Fibroblast of lung (primary cell): ENCODE data around the gene LUC7L3. TPM values are rescaled to one million over a fixed set of nuclear protein-coding genes. Genes with fewer than 3 reads are reported as not detected.

Experiments
- DNase-seq, 2 donors: peaks; one replicate each; pipeline versions ENCODE4 v3.0.0 to v3.0.0-alpha.2; 2010; ENCODE audit warnings: low read depth in 2 of 2
- H2AFZ ChIP-seq: 2 replicates; pipeline ENCODE4 v1.5.1; 2012; ENCODE audit warnings: low read length, control low read depth, inconsistent platforms
- H3K27ac ChIP-seq: 2 replicates; pipeline ENCODE4 v1.5.1; 2011; ENCODE audit warnings: low read length, control low read depth; ENCODE audit not compliant: insufficient read depth
- H3K27me3 ChIP-seq: 2 replicates; pipeline ENCODE4 v1.5.1; 2011; ENCODE audit warnings: mild to moderate bottlenecking, low read length; ENCODE audit not compliant: control insufficient read depth, insufficient read depth
- H3K36me3 ChIP-seq: 2 replicates; pipeline ENCODE4 v1.5.1; 2011; ENCODE audit warnings: low read length; ENCODE audit not compliant: control insufficient read depth, insufficient read depth
- H3K4me1 ChIP-seq: 2 replicates; pipeline ENCODE4 v1.5.1; 2011; ENCODE audit warnings: low read length; ENCODE audit not compliant: control insufficient read depth, insufficient read depth; ENCODE audit errors: extremely low read depth
- H3K4me2 ChIP-seq: 2 replicates; pipeline ENCODE4 v1.5.1; 2011; ENCODE audit warnings: low read length, control low read depth; ENCODE audit not compliant: insufficient read depth; ENCODE audit errors: extremely low read depth
- H3K4me3 ChIP-seq, 4 experiments: fragments of 200-600 bp in 1 of 4; sonication (generic) in 1 of 4; replicated peaks in 1 of 4; 2 replicates each; pipeline ENCODE4 v1.5.1; 2011 to 2016; ENCODE audit warnings: low read length in 4 of 4, low read depth in 3 of 4, mild to moderate bottlenecking in 3 of 4, control low read depth in 2 of 4, inconsistent platforms in 1 of 4, mixed read lengths in 1 of 4; ENCODE audit not compliant: insufficient read depth in 1 of 4; ENCODE audit errors: control extremely low read depth in 1 of 4
- H3K79me2 ChIP-seq: 2 replicates; pipeline ENCODE4 v1.5.1; 2012; ENCODE audit warnings: mild to moderate bottlenecking, low read length, inconsistent platforms; ENCODE audit not compliant: control insufficient read depth, insufficient read depth
- H3K9ac ChIP-seq: 2 replicates; pipeline ENCODE4 v1.5.1; 2011; ENCODE audit warnings: mild to moderate bottlenecking, low read length, control low read depth; ENCODE audit not compliant: insufficient read depth
- H3K9me3 ChIP-seq: 2 replicates; pipeline ENCODE4 v1.5.1; 2012; ENCODE audit warnings: low read depth, low read length; ENCODE audit not compliant: control insufficient read depth, insufficient read depth
- H4K20me1 ChIP-seq: 2 replicates; pipeline ENCODE4 v1.5.1; 2011; ENCODE audit warnings: low read length; ENCODE audit not compliant: control insufficient read depth, insufficient read depth; ENCODE audit errors: extremely low read depth
- CTCF ChIP-seq, 2 donors: IDR thresholded peaks in 1 of 2; conservative IDR thresholded peaks in 1 of 2; 1 replicate in 1 of 2; 2 replicates in 1 of 2; pipeline ENCODE4 v1.5.1; 2011 to 2012; ENCODE audit warnings: low read length in 2 of 2, control low read depth in 1 of 2, inconsistent platforms in 1 of 2, low read depth in 1 of 2, mild to moderate bottlenecking in 1 of 2
- EZH2 ChIP-seq: IDR thresholded peaks from 2 replicates; pipeline ENCODE4 v1.5.1; 2012; ENCODE audit warnings: low read length, control low read depth, mild to moderate bottlenecking; ENCODE audit errors: missing control alignments
- polyA plus RNA-seq, 2 donors: library from polyadenylated mRNA; depleted of rRNA in 1 of 2; stranded (reverse) in 1 of 2; unstranded in 1 of 2; fragments of >200 nt; gene quantifications; 2 replicates each; pipeline ENCODE4 v1.2.1, GENCODE V29; 2011 to 2012; ENCODE audit warnings: missing spikeins in 1 of 2
- total RNA-seq: library from RNA; depleted of rRNA; stranded (reverse); fragments of >200 nt; gene quantifications from 2 replicates; pipeline ENCODE4 v1.2.1, GENCODE V29; 2014

LUC7L3 gene
- total and polyA plus RNA-seq, 2 donors (not counting 1 experiment from before 2014, with no cell fraction given) = 35.2 to 56.5 TPM

GRCh38 chr17:50783905-50784304, 64.5 kb downstream of the LUC7L3 start:
- Histone ChIP-seq H3K79me2 (no peaks in the 10 kb centered on the region), H3K36me3 (no peaks in the 10 kb centered on the region), H3K9ac (no peak overlapping the region), H3K4me2 (no peak overlapping the region), H3K4me1 (peaks cover 7% of the 10 kb centered on the region), H3K9me3 (no peaks in the 10 kb centered on the region), H3K27me3 (no peaks in the 10 kb centered on the region), H3K27ac (no peak overlapping the region), H3K4me3 (no peak overlapping the region), H2AFZ (no peak overlapping the region), H4K20me1 (no peaks in the 10 kb centered on the region)
- no peak for DNase-seq
- TF ChIP-seq EZH2 (no peak), CTCF (conservative IDR thresholded peaks at IDR 0.05 in 1 of 2, IDR thresholded peaks at IDR 0.05 in 1 of 2; ENCODE audit: low read depth in 1 of 2, low read length in 2 of 2) (no peak)

- Histone ChIP-seq H3K9ac (no peak overlapping the region), H3K79me2 (no peaks in the 10 kb centered on the region), H3K4me3 (no peak overlapping the region), H3K9me3 (no peaks in the 10 kb centered on the region), H3K27me3 (no peaks in the 10 kb centered on the region), H2AFZ (no peak overlapping the region), H4K20me1 (no peaks in the 10 kb centered on the region), H3K4me1 (peaks cover 7% of the 10 kb centered on the region), H3K36me3 (no peaks in the 10 kb centered on the region), H3K4me2 (no peak overlapping the region), H3K27ac (no peak overlapping the region)
- DNase-seq = no peak
- no peak for TF ChIP-seq EZH2
- TF ChIP-seq CTCF (conservative IDR thresholded peaks at IDR 0.05 in 1 of 2, IDR thresholded peaks at IDR 0.05 in 1 of 2; ENCODE audit: low read depth in 1 of 2, low read length in 2 of 2) = no peak
These were observed 65.7 kb downstream of the LUC7L3 start for GRCh38 chr17:50785126-50785525.

- peak; percentile 66 to 88 for DNase-seq
- Histone ChIP-seq H2AFZ (peak overlapping the region; percentile 65), H3K9me3 (no peaks in the 10 kb centered on the region), H3K4me1 (peaks cover 7% of the 10 kb centered on the region), H3K79me2 (no peaks in the 10 kb centered on the region), H3K4me2 (peak overlapping the region; percentile 40), H3K27ac (no peak overlapping the region), H3K9ac (no peak overlapping the region), H4K20me1 (no peaks in the 10 kb centered on the region), H3K27me3 (peaks cover 3% of the 10 kb centered on the region), H3K36me3 (no peaks in the 10 kb centered on the region), H3K4me3 (no peak overlapping the region)
- no peak for TF ChIP-seq CTCF (conservative IDR thresholded peaks at IDR 0.05 in 1 of 2, IDR thresholded peaks at IDR 0.05 in 1 of 2; ENCODE audit: low read depth in 1 of 2, low read length in 2 of 2)
- TF ChIP-seq EZH2 = no peak
These were observed 66.7 kb downstream of the LUC7L3 start for GRCh38 chr17:50785946-50786570.
